Right cardiac atrium (tissue), 5 donors: ENCODE results near the gene SIPA1. TPM values are rescaled to one million over a fixed set of nuclear protein-coding genes. Genes with fewer than 3 reads are reported as not detected.

ENCODE experiments used
- ATAC-seq, 2 donors: fragments of 200-7000 bp; cut with Tn5 transposase; one replicate each; pipeline versions ENCODE4 v1.8.0 to v1.9.1; 2020; ENCODE audit warnings: moderate library complexity in 2 of 2, mild to moderate bottlenecking in 1 of 2
- DNase-seq, 3 donors: peaks; one replicate each; pipeline ENCODE4 v3.0.0-alpha.2; 2020
- H3K27ac ChIP-seq: one replicate; pipeline ENCODE4 v1.5.1; 2013; ENCODE audit warnings: mild to moderate bottlenecking, low read length, control low read depth, moderate library complexity
- H3K27me3 ChIP-seq: one replicate; pipeline ENCODE4 v1.6.1; 2013; ENCODE audit not compliant: control insufficient read depth, insufficient read depth
- H3K4me1 ChIP-seq: one replicate; pipeline ENCODE4 v1.6.1; 2013; ENCODE audit warnings: low read length; ENCODE audit not compliant: control insufficient read depth, insufficient read depth
- H3K4me3 ChIP-seq: one replicate; pipeline ENCODE4 v1.5.1; 2013; ENCODE audit warnings: low read length, control low read depth
- H3K9me3 ChIP-seq: one replicate; pipeline ENCODE4 v1.6.1; 2013; ENCODE audit warnings: low read length; ENCODE audit not compliant: control insufficient read depth
- WGBS: extraction: QIAGEN DNeasy Blood & Tissue Kit; methylation state at CpG from one replicate; pipeline ENCODE4 v1.1.7; 2013; 5-methylcytosine and 5-hydroxymethylcytosine counted together
- intact Hi-C, 4 donors: fragments of 100-400 bp; cut with DNase I; formaldehyde crosslinking; loops; one replicate each; pipeline versions ENCODE4 v1.11.0 to v1.14.0; 2022 to 2023
- microRNA-seq, 2 donors: library from miRNA; unstranded; fragments of <30 nt; microRNA quantifications; one replicate each; pipeline ENCODE4 v1.2.0, GENCODE V29; 2020 to 2021
- polyA plus RNA-seq: library from polyadenylated mRNA; stranded (reverse); fragments of 200-250 nt; gene quantifications from one replicate; pipeline ENCODE4 v1.2.3, GENCODE V29; 2013
- total RNA-seq, 4 donors: library from RNA; stranded (reverse); fragmentation: NEBNext Ultra II Directional; extraction: Animal tissue kit (Norgen Biotek cat#: 25700); gene quantifications; one replicate each; pipeline ENCODE4 v1.2.1, GENCODE V29; 2021
- donor health status: healthy with polysubstance abuse.
- donor health status: DM: no; HTN: yes; CAD: no.
- donor health status: DM: no; HTN: no; CAD: no.
- donor health status: DM: no; HTN: yes; CAD: no; lungs with severe emphysema.
- donor health status: DM: yes; HTN: yes; CAD: no.

The SIPA1 gene
- total and polyA plus RNA-seq, 5 donors = 19.3 to 27.4 (median 25.2) TPM

DNA sequence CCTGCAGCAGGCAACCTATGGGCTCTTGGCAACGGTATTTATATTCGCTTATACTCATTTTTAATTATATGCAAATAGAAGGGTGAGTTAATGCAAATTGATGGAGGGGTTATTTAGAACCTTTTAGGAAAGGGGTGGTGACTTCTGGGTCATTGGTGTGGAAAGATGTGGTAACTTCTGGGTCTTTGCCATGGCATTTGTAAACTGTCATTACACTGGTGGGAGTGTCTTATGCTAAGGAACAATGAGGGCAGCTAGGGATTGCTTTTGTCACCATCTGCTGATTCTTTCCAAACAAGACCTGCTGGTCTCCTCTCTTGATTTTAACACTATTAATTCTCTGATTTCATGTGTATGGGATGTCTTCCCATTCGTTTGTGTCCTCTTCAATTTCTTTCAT, 62.5 kb downstream of the SIPA1 start:
- intact Hi-C loops = loop anchor here in 1 of 4 donors (10.0 kb wide), 1 partner anchor 284 kb away; no protein-coding TSS in a partner anchor
- Histone ChIP-seq H3K9me3 (no peaks in the 10 kb centered on the region), H3K4me3 (no peak overlapping the region), H3K27me3 (no peaks in the 10 kb centered on the region), H3K4me1 (no peaks in the 10 kb centered on the region), H3K27ac (no peak overlapping the region)
- ATAC-seq = no peak
- no peak for DNase-seq
- WGBS = 79% methylated on average over 3 of the region's 3 CpGs

Small RNA genes within 50 kb of the gene (microRNA-seq; reads per million reads assigned to microRNA genes)
- gene MIR4489 (0 reads per million in 2 donors), gene MIR4690 (0 reads per million in 2 donors)

Other genes with a start within 250 kb of the SIPA1 start
- gene NEAT1, start 215.3 kb upstream of the SIPA1 start, total RNA-seq = 100 to 1,000 TPM; 346 to 441 (median 427) TPM
- 441 TPM for gene NEAT1, start 215.3 kb upstream of the SIPA1 start, polyA plus RNA-seq
- gene MALAT1, start 139.1 kb upstream of the SIPA1 start, total RNA-seq = 1,000 to 10,000 TPM; 3,773 to 5,353 (median 5,000) TPM
- gene MALAT1, start 139.1 kb upstream of the SIPA1 start, polyA plus RNA-seq = 1,948 TPM
- gene SCYL1, start 113.0 kb upstream of the SIPA1 start, total RNA-seq = 10 to 100 TPM; 59.9 to 65.2 (median 62.8) TPM
- 56.6 TPM for gene SCYL1, start 113.0 kb upstream of the SIPA1 start, polyA plus RNA-seq
- 100 to 1,000 TPM; 128 to 161 (median 140) TPM for gene LTBP3, start 79.7 kb upstream of the SIPA1 start, total RNA-seq
- gene LTBP3, start 79.7 kb upstream of the SIPA1 start, polyA plus RNA-seq = 60.2 TPM
- gene ZNRD2, start 67.6 kb upstream of the SIPA1 start, total RNA-seq = 10 to 100 TPM; 32.6 to 35.3 (median 34.9) TPM
- gene ZNRD2, start 67.6 kb upstream of the SIPA1 start, polyA plus RNA-seq = 56.8 TPM
- gene FAM89B, start 65.6 kb upstream of the SIPA1 start, total RNA-seq = 10 to 100 TPM; 40.5 to 46.6 (median 45.9) TPM
- 43.0 TPM for gene FAM89B, start 65.6 kb upstream of the SIPA1 start, polyA plus RNA-seq
- 10 to 100 TPM; 43.9 to 80.2 (median 48.2) TPM for gene EHBP1L1, start 62.0 kb upstream of the SIPA1 start, total RNA-seq
- gene EHBP1L1, start 62.0 kb upstream of the SIPA1 start, polyA plus RNA-seq = 35.7 TPM
- under 1 TPM; 0.28 to 0.88 (median 0.55) TPM for gene KCNK7, start 42.3 kb upstream of the SIPA1 start, total RNA-seq
- 0.18 TPM for gene KCNK7, start 42.3 kb upstream of the SIPA1 start, polyA plus RNA-seq
- 10 to 100 TPM; 35.0 to 41.2 (median 38.1) TPM for gene MAP3K11, start 23.9 kb upstream of the SIPA1 start, total RNA-seq
- gene MAP3K11, start 23.9 kb upstream of the SIPA1 start, polyA plus RNA-seq = 30.8 TPM
- 10 to 100 TPM; 13.4 to 17.2 (median 14.8) TPM for gene PCNX3, start 22.3 kb upstream of the SIPA1 start, total RNA-seq
- 10.2 TPM for gene PCNX3, start 22.3 kb upstream of the SIPA1 start, polyA plus RNA-seq
- gene RELA, start 24.8 kb downstream of the SIPA1 start, total RNA-seq = 10 to 100 TPM; 40.1 to 54.6 (median 40.9) TPM
- 30.6 TPM for gene RELA, start 24.8 kb downstream of the SIPA1 start, polyA plus RNA-seq
- gene KAT5, start 74.2 kb downstream of the SIPA1 start, total RNA-seq = 10 to 100 TPM; 49.0 to 57.2 (median 54.0) TPM
- gene KAT5, start 74.2 kb downstream of the SIPA1 start, polyA plus RNA-seq = 49.1 TPM
- gene RNASEH2C, start 82.7 kb downstream of the SIPA1 start, total RNA-seq = 10 to 100 TPM; 68.1 to 94.4 (median 76.4) TPM
- 158 TPM for gene RNASEH2C, start 82.7 kb downstream of the SIPA1 start, polyA plus RNA-seq
- 10 to 100 TPM in 1 of 4 donors, 1 to 10 TPM in 3; 9.0 to 14.1 (median 9.1) TPM for gene AP5B1, start 142.9 kb downstream of the SIPA1 start, total RNA-seq
- 6.6 TPM for gene AP5B1, start 142.9 kb downstream of the SIPA1 start, polyA plus RNA-seq
- not detected for gene OVOL1, start 149.0 kb downstream of the SIPA1 start, total RNA-seq
- gene OVOL1, start 149.0 kb downstream of the SIPA1 start, polyA plus RNA-seq = not detected
- gene SNX32, start 195.9 kb downstream of the SIPA1 start, total RNA-seq = under 1 TPM in 3 of 4 donors, not detected in 1; 0.20 to 0.88 (median 0.48) TPM
- gene SNX32, start 195.9 kb downstream of the SIPA1 start, polyA plus RNA-seq = 0.20 TPM
- gene CFL1, start 220.1 kb downstream of the SIPA1 start, total RNA-seq = 100 to 1,000 TPM; 285 to 470 (median 377) TPM
- 389 TPM for gene CFL1, start 220.1 kb downstream of the SIPA1 start, polyA plus RNA-seq
- 10 to 100 TPM; 33.3 to 39.5 (median 35.8) TPM for gene MUS81, start 222.3 kb downstream of the SIPA1 start, total RNA-seq
- gene MUS81, start 222.3 kb downstream of the SIPA1 start, polyA plus RNA-seq = 44.7 TPM
- 100 to 1,000 TPM; 139 to 164 (median 142) TPM for gene EFEMP2, start 234.7 kb downstream of the SIPA1 start, total RNA-seq
- gene EFEMP2, start 234.7 kb downstream of the SIPA1 start, polyA plus RNA-seq = 128 TPM
- gene CTSW, start 241.7 kb downstream of the SIPA1 start, total RNA-seq = 1 to 10 TPM in 1 of 4 donors, under 1 TPM in 3; 0.45 to 1.7 (median 0.64) TPM
- gene CTSW, start 241.7 kb downstream of the SIPA1 start, polyA plus RNA-seq = 0.79 TPM